ENCODE measurements around the gene MAP3K21. TPM values are rescaled to one million over a fixed set of nuclear protein-coding genes. Genes with fewer than 3 reads are reported as not detected.

MAP3K21 gene
- polyA plus RNA-seq, 3 donors = 0.38 to 2.7 (median 0.59) TPM

GRCh38 chr1:233368106-233368788, 40.7 kb downstream of the MAP3K21 start:
- Mint-ChIP-seq H3K4me3 (no peak overlapping the region), H3K36me3 (peaks cover 10 to 15% of the 10 kb centered on the region in 2 donors), H3K4me1 (no peaks in the 10 kb centered on the region), H3K27me3 (ENCODE audit: low read depth in 3 of 3) (no peaks in the 10 kb centered on the region), H3K27ac (no peak overlapping the region), H3K9me3 (no peaks in the 10 kb centered on the region)
- Histone ChIP-seq H3K4me1 (ENCODE audit: control insufficient read depth in 1 of 2, insufficient read depth in 2 of 2, low read length in 2 of 2) (no peaks in the 10 kb centered on the region), H3K27me3 (ENCODE audit: control insufficient read depth in 2 of 2, insufficient read depth in 2 of 2, low read length in 2 of 2) (no peaks in the 10 kb centered on the region), H3K9ac (ENCODE audit: insufficient read depth, low read length, poor library complexity, severe bottlenecking) (no peak overlapping the region), H3K36me3 (replicated peaks in 1 of 2; ENCODE audit: control insufficient read depth in 1 of 2, insufficient read depth in 2 of 2, low read length in 2 of 2) (peaks cover 0 to 15% of the 10 kb centered on the region in 2 donors), H3K4me2 (replicated peaks; ENCODE audit: extremely low read depth, low read length, poor library complexity, severe bottlenecking) (no peak overlapping the region), H3K79me2 (ENCODE audit: insufficient read depth, low read length) (no peaks in the 10 kb centered on the region), H3K4me3 (replicated peaks in 1 of 3; ENCODE audit: low read depth in 2 of 3, low read length in 3 of 3) (no peak overlapping the region), H3K27ac (ENCODE audit: low read depth in 1 of 2, low read length in 2 of 2) (no peak overlapping the region), H3K9me3 (replicated peaks in 1 of 2; ENCODE audit: control insufficient read depth in 1 of 2, insufficient read depth in 1 of 2, low read length in 2 of 2) (no peaks in the 10 kb centered on the region), H4K20me1 (ENCODE audit: insufficient read depth, low read length) (no peaks in the 10 kb centered on the region), H2AFZ (ENCODE audit: insufficient read depth, low read depth, low read length, poor library complexity, severe bottlenecking) (no peak overlapping the region)
- DNase-seq = no peak
- WGBS (ENCODE audit: insufficient coverage) = 100% methylated on average over 1 of the region's 3 CpGs
- no peak for TF ChIP-seq CTCF (IDR thresholded peaks at IDR 0.05)
- intact Hi-C loops (cut with micrococcal nuclease) = no loop called here

- no peak for TF ChIP-seq CTCF (IDR thresholded peaks at IDR 0.05)
Measured at GRCh38 chr1:233368789-233369130, 41.2 kb downstream of the MAP3K21 start.

More at GRCh38 chr1:233368789-233369130, 41.2 kb downstream of the MAP3K21 start:
- H3K9me3 Mint-ChIP-seq = no peaks in the 10 kb centered on the region
- no peaks in the 10 kb centered on the region for H4K20me1 ChIP-seq (ENCODE audit: insufficient read depth, low read length)
- intact Hi-C loops (cut with micrococcal nuclease) = no loop called here
- H3K27ac ChIP-seq (ENCODE audit: low read depth in 1 of 2, low read length in 2 of 2) = no peak overlapping the region
- no peaks in the 10 kb centered on the region for H3K4me1 Mint-ChIP-seq
- H2AFZ ChIP-seq (ENCODE audit: insufficient read depth, low read depth, low read length, poor library complexity, severe bottlenecking) = no peak overlapping the region
- no peak overlapping the region for H3K27ac Mint-ChIP-seq
- H3K4me3 ChIP-seq (replicated peaks in 1 of 3; ENCODE audit: low read depth in 2 of 3, low read length in 3 of 3) = no peak overlapping the region
- H3K4me2 ChIP-seq (replicated peaks; ENCODE audit: extremely low read depth, low read length, poor library complexity, severe bottlenecking) = no peak overlapping the region
- peaks cover 13 to 15% of the 10 kb centered on the region in 2 donors for H3K36me3 Mint-ChIP-seq
- H3K4me3 Mint-ChIP-seq = no peak overlapping the region
- no peaks in the 10 kb centered on the region for H3K27me3 Mint-ChIP-seq (ENCODE audit: low read depth in 3 of 3)
- no peaks in the 10 kb centered on the region for H3K4me1 ChIP-seq (ENCODE audit: control insufficient read depth in 1 of 2, insufficient read depth in 2 of 2, low read length in 2 of 2)
- no peaks in the 10 kb centered on the region for H3K27me3 ChIP-seq (ENCODE audit: control insufficient read depth in 2 of 2, insufficient read depth in 2 of 2, low read length in 2 of 2)
- no CpG with 5 or more reads among the region's 1 CpG for WGBS (ENCODE audit: insufficient coverage)
- peaks cover 0 to 19% of the 10 kb centered on the region in 2 donors for H3K36me3 ChIP-seq (replicated peaks in 1 of 2; ENCODE audit: control insufficient read depth in 1 of 2, insufficient read depth in 2 of 2, low read length in 2 of 2)
- no peak for DNase-seq
- H3K9me3 ChIP-seq (replicated peaks in 1 of 2; ENCODE audit: control insufficient read depth in 1 of 2, insufficient read depth in 1 of 2, low read length in 2 of 2) = no peaks in the 10 kb centered on the region
- no peak overlapping the region for H3K9ac ChIP-seq (ENCODE audit: insufficient read depth, low read length, poor library complexity, severe bottlenecking)
- no peaks in the 10 kb centered on the region for H3K79me2 ChIP-seq (ENCODE audit: insufficient read depth, low read length)

Data from CD14-positive monocyte (primary cell).